Uterus (tissue), 4 donors: ENCODE data around the gene EPS8L1. TPM values are rescaled to one million over a fixed set of nuclear protein-coding genes. Genes with fewer than 3 reads are reported as not detected.
A peak's percentile ranks its signal among the peaks of the same experiment; 100 is the strongest.

ENCODE experiments used
- DNase-seq, 2 donors: peaks; one replicate each; pipeline ENCODE4 v3.0.0-alpha.2; 2019 to 2020
- H3K27ac ChIP-seq, 2 donors: fragments of 200-600 bp; sonication (generic); 1 replicate in 1 of 2; 2 replicates in 1 of 2; pipeline ENCODE4 v1.5.1; 2016 to 2018
- H3K27me3 ChIP-seq, 2 donors: fragments of 200-600 bp; sonication (generic); one replicate each; pipeline ENCODE4 v1.5.1; 2018 to 2019; ENCODE audit warnings: control low read depth in 1 of 2
- H3K36me3 ChIP-seq, 2 donors: fragments of 200-600 bp; sonication (generic); one replicate each; pipeline ENCODE4 v1.5.1; 2019; ENCODE audit warnings: control low read depth in 1 of 2
- H3K4me1 ChIP-seq, 2 donors: fragments of 200-600 bp; sonication (generic); one replicate each; pipeline ENCODE4 v1.5.1; 2018 to 2019; ENCODE audit warnings: control low read depth in 1 of 2
- H3K4me3 ChIP-seq, 2 donors: fragments of 200-600 bp; sonication (generic); 1 replicate in 1 of 2; 2 replicates in 1 of 2; pipeline ENCODE4 v1.5.1; 2018 to 2019; ENCODE audit warnings: mild to moderate bottlenecking in 1 of 2
- H3K9me3 ChIP-seq, 2 donors: fragments of 200-600 bp; sonication (generic); one replicate each; pipeline ENCODE4 v1.5.1; 2019; ENCODE audit warnings: control low read depth in 1 of 2
- POLR2A ChIP-seq, 2 donors: fragments of 450-650 bp; IDR thresholded peaks; one replicate each; pipeline ENCODE4 v1.6.1; 2016; ENCODE audit warnings: antibody characterized with exemption in 2 of 2, mild to moderate bottlenecking in 1 of 2, moderate library complexity in 1 of 2
- intact Hi-C: fragments of 100-400 bp; cut with DNase I; formaldehyde crosslinking; loops from one replicate; pipeline ENCODE4 v1.15.1; 2023; ENCODE audit warnings: low total_unique reads
- total RNA-seq, 4 donors: library from RNA; depleted of rRNA in 3 of 4; stranded (reverse); fragments of >200 nt in 3 of 4; gene quantifications; one replicate each; pipeline versions ENCODE4 v1.1.0 to v1.2.4, GENCODE V29; 2014 to 2023
- TF ChIP-seq, protein P1 (sequence below), 4 experiments: fragments of 200-600 bp in 2 of 4; fragments of 450-650 bp in 2 of 4; sonication (generic) in 2 of 4; IDR thresholded peaks; one replicate each; pipeline ENCODE4 v1.5.1; 2016 to 2019; ENCODE audit warnings: antibody characterized with exemption in 4 of 4, mild to moderate bottlenecking in 2 of 4, moderate library complexity in 1 of 4
- donor health status: DM: yes; HTN: yes; CAD: no.

The EPS8L1 gene
- total RNA-seq, 4 donors from 2014 or later: 4.2 to 22.4 (median 5.6) TPM; not detected in 1

DNA sequence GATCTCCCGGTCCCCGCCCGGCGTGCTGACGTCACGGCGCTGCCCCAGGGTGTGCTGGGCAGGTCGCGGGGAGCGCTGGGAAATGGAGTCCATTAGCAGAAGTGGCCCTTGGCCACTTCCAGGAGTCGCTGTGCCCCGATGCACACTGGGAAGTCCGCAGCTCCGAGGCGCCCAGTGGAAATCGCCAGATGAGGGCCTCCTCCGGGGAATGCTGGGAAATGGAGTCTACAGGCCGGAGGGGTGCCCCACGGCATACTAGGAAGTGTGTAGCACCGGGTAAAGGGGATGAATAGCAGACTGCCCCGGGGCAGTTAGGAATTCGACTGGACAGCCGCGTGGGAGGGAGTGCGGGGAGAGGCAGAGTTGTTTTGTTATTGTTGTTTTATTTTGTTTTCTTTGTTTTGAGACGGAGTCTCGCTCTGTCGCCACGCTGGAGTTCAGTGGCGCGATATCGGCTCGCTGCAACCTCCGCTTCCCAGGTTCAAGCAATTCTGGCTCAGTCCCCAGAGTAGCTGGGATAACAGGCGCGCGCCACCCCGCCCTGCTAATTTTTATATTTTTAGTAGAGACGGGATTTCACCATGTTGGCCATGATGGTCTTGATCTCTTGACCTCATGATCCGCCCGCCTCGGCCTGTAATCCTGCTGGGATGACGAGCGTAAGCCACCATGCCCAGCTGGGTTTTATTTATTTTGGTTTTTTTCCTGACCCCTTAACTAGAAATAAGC is 42.2 kb downstream of the EPS8L1 start:
- H3K27ac ChIP-seq: peak overlapping the region; percentile 78 to 100
- no peaks in the 10 kb centered on the region for H3K36me3 ChIP-seq
- H3K4me1 ChIP-seq: peaks cover 13 to 26% of the 10 kb centered on the region in 2 donors
- H3K4me3 ChIP-seq: peak overlapping the region; percentile 48 to 75
- intact Hi-C loops: loop anchor here (10.0 kb wide), 1 partner anchor 527 kb away; the partner anchor contains the start of genes CCDC106, ZNF580 and ZNF581
- H3K9me3 ChIP-seq: no peaks in the 10 kb centered on the region
- peak; percentile 98 to 99 for DNase-seq
- no peaks in the 10 kb centered on the region for H3K27me3 ChIP-seq
- TF ChIP-seq, protein P1, sequence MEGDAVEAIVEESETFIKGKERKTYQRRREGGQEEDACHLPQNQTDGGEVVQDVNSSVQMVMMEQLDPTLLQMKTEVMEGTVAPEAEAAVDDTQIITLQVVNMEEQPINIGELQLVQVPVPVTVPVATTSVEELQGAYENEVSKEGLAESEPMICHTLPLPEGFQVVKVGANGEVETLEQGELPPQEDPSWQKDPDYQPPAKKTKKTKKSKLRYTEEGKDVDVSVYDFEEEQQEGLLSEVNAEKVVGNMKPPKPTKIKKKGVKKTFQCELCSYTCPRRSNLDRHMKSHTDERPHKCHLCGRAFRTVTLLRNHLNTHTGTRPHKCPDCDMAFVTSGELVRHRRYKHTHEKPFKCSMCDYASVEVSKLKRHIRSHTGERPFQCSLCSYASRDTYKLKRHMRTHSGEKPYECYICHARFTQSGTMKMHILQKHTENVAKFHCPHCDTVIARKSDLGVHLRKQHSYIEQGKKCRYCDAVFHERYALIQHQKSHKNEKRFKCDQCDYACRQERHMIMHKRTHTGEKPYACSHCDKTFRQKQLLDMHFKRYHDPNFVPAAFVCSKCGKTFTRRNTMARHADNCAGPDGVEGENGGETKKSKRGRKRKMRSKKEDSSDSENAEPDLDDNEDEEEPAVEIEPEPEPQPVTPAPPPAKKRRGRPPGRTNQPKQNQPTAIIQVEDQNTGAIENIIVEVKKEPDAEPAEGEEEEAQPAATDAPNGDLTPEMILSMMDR (IDR thresholded peaks at IDR 0.05): peak in 2 of 4 experiments; percentile 22 to 39
- peak in 1 of 2 donors; percentile 33 for TF ChIP-seq POLR2A (IDR thresholded peaks at IDR 0.05)

DNA sequence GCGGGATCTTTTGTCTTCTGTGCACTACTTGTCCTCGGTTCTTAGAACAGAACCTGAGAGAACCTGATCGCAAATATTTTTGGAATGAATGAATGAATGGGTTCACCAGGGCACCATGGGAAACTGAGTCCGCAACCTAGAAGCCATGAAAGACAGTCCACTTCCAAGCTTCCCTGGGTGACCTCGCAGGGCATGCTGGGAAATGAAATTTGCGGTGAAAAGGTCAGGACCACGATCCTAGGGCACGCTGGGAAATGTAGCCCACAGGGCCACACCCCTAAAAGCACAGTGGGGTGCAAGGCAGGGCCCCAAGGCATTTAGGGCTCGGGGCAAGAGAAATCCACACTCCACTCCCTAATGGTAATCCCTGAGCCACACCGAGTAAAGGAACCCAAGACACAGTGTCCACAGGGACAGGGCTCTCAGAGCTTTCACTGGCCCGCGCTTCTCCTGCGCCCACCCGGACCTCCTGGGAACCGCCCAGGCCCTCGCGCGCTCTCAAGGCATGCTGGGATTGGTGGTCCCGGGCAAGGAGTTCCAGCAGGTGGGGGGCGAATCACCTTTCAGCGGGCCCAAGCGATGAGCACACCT is 42.8 kb downstream of the EPS8L1 start:
- Histone ChIP-seq H3K27ac (peak overlapping the region; percentile 78 to 100), H3K4me1 (peaks cover 13 to 20% of the 10 kb centered on the region in 2 donors), H3K9me3 (no peaks in the 10 kb centered on the region), H3K27me3 (no peaks in the 10 kb centered on the region), H3K4me3 (peak overlapping the region; percentile 48 to 75), H3K36me3 (no peaks in the 10 kb centered on the region)
- intact Hi-C loops: loop anchor here (10.0 kb wide), 1 partner anchor 526 kb away; the partner anchor contains the start of genes CCDC106, ZNF580 and ZNF581
- TF ChIP-seq, protein P1 (IDR thresholded peaks at IDR 0.05): no peak
- TF ChIP-seq POLR2A (IDR thresholded peaks at IDR 0.05): no peak
- DNase-seq: peak in 1 of 2 donors; percentile 46

DNA sequence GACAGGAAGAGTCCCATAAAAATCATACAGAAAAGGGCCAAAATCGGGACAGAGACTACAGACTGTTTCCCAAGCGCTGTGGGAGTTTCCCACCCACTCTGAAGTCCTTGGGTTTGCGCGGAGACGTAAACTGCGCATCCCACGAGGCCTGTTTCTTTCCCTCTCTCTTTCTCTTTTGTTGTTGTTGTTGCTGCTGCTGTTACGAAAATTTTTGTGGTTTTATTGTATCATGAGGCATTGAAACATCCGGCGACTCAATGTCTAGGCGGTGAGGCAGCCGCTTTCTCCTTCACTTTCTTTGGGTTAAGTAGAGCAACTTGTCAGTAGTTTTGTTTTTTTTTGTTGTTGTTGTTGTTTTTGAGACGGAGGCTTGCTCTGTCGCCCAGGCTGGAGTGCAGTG is 43.4 kb downstream of the EPS8L1 start:
- no peak overlapping the region for H3K4me3 ChIP-seq
- peaks cover 10 to 17% of the 10 kb centered on the region in 2 donors for H3K4me1 ChIP-seq
- intact Hi-C loops: loop anchor here (10.0 kb wide), 1 partner anchor 526 kb away; the partner anchor contains the start of genes CCDC106, ZNF580 and ZNF581
- no peaks in the 10 kb centered on the region for H3K9me3 ChIP-seq
- no peak for DNase-seq
- no peaks in the 10 kb centered on the region for H3K36me3 ChIP-seq
- TF ChIP-seq, protein P1 (IDR thresholded peaks at IDR 0.05): no peak
- TF ChIP-seq POLR2A (IDR thresholded peaks at IDR 0.05): no peak
- H3K27me3 ChIP-seq: no peaks in the 10 kb centered on the region
- H3K27ac ChIP-seq: no peak overlapping the region

DNA sequence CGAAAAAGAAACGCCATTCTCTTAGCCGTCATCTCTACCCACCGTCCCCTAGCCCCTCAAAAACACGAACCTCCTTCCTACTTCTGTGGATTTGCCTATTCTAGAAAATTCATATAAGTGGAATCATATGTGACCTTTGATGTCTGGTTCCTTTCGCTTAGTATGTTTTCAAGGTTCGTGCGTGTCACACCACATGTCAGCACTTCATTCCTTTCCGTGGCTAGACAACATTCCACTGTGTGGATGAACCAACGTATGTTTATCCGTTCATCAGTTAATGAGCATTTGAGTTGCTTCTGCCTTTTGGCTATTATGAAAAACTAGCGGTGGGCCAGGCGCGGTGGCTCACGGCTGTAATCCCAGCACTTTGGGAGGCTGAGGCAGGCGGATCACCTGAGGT is 55.8 kb downstream of the EPS8L1 start:
- no peak for DNase-seq
- Histone ChIP-seq H3K4me1 (no peaks in the 10 kb centered on the region), H3K27ac (no peak overlapping the region), H3K27me3 (no peaks in the 10 kb centered on the region), H3K9me3 (no peaks in the 10 kb centered on the region), H3K4me3 (no peak overlapping the region), H3K36me3 (no peaks in the 10 kb centered on the region)
- TF ChIP-seq POLR2A (IDR thresholded peaks at IDR 0.05): no peak
- TF ChIP-seq, protein P1 (IDR thresholded peaks at IDR 0.05): no peak
- intact Hi-C loops: no loop called here
